ENCODE results near the gene FHL2.

- no peak for TF ChIP-seq ZMAT4 (CRISPR knock-in tag; IDR thresholded peaks at IDR 0.05)
- TF ChIP-seq CTCF (IDR thresholded peaks at IDR 0.05) = no peak
These were observed 20.5 kb downstream of the FHL2 start for GRCh38 chr2:105378276-105378840.

Measured in WTC11 (cell line).